Liver (tissue), 9 donors: ENCODE results near the gene DMD. TPM values are rescaled to one million over a fixed set of nuclear protein-coding genes. Genes with fewer than 3 reads are reported as not detected.

Source experiments
- DNase-seq: peaks from one replicate; pipeline ENCODE4 v3.0.0-alpha.2; 2017; ENCODE audit warnings: low spot score
- H3K27ac ChIP-seq, 2 donors: one replicate each; pipeline ENCODE4 v1.7.0; 2013; ENCODE audit warnings: inconsistent platforms in 2 of 2, low read length in 2 of 2, control low read depth in 1 of 2, low read depth in 1 of 2, mild to moderate bottlenecking in 1 of 2
- H3K27me3 ChIP-seq, 4 donors: one replicate each; pipeline versions ENCODE4 v1.6.1 to v1.7.0; 2013; ENCODE audit warnings: low read length in 3 of 4, inconsistent platforms in 1 of 4, mild to moderate bottlenecking in 1 of 4, moderate library complexity in 1 of 4; ENCODE audit not compliant: control insufficient read depth in 4 of 4, insufficient read depth in 4 of 4
- H3K36me3 ChIP-seq, 4 donors: one replicate each; pipeline versions ENCODE4 v1.6.1 to v1.7.0; 2013; ENCODE audit warnings: low read length in 3 of 4, mild to moderate bottlenecking in 3 of 4, low read depth in 1 of 4, moderate library complexity in 1 of 4; ENCODE audit not compliant: control insufficient read depth in 4 of 4, insufficient read depth in 3 of 4
- H3K4me1 ChIP-seq, 4 donors: one replicate each; pipeline versions ENCODE4 v1.6.1 to v1.7.0; 2013; ENCODE audit warnings: low read length in 3 of 4, mild to moderate bottlenecking in 3 of 4, moderate library complexity in 1 of 4; ENCODE audit not compliant: control insufficient read depth in 4 of 4, insufficient read depth in 4 of 4
- H3K4me3 ChIP-seq, 3 donors: one replicate each; pipeline versions ENCODE4 v1.6.1 to v1.7.0; 2013; ENCODE audit warnings: low read length in 3 of 3, control low read depth in 1 of 3, low read depth in 1 of 3, mild to moderate bottlenecking in 1 of 3
- H3K9ac ChIP-seq, 2 donors: one replicate each; pipeline ENCODE4 v1.7.0; 2013; ENCODE audit warnings: low read length in 2 of 2, mild to moderate bottlenecking in 2 of 2, moderate library complexity in 2 of 2, control low read depth in 1 of 2, low read depth in 1 of 2
- H3K9me3 ChIP-seq, 4 donors: one replicate each; pipeline versions ENCODE4 v1.6.1 to v1.7.0; 2013; ENCODE audit warnings: low read length in 3 of 4; ENCODE audit not compliant: control insufficient read depth in 4 of 4
- EGR1 ChIP-seq, 2 donors: IDR thresholded peaks; 2 replicates each; pipeline ENCODE4 v1.6.1; 2016 to 2018; ENCODE audit warnings: antibody characterized with exemption in 2 of 2, low read depth in 2 of 2
- FOXA1 ChIP-seq: IDR thresholded peaks from 2 replicates; pipeline ENCODE4 v1.6.1; 2016; ENCODE audit warnings: antibody characterized with exemption
- FOXA2 ChIP-seq: IDR thresholded peaks from 2 replicates; pipeline ENCODE4 v1.6.1; 2016; ENCODE audit warnings: antibody characterized with exemption
- GABPA ChIP-seq, 2 donors: IDR thresholded peaks in 1 of 2; conservative IDR thresholded peaks in 1 of 2; 2 replicates each; pipeline ENCODE4 v1.6.1; 2016; ENCODE audit warnings: antibody characterized with exemption in 2 of 2, mild to moderate bottlenecking in 1 of 2, moderate library complexity in 1 of 2
- HNF4A ChIP-seq, 2 donors: conservative IDR thresholded peaks; 2 replicates each; pipeline ENCODE4 v1.6.1; 2016; ENCODE audit warnings: antibody characterized with exemption in 2 of 2, mild to moderate bottlenecking in 2 of 2
- HNF4G ChIP-seq: IDR thresholded peaks from 2 replicates; pipeline ENCODE4 v1.6.1; 2016; ENCODE audit warnings: antibody characterized with exemption
- JUND ChIP-seq, 2 donors: IDR thresholded peaks; 2 replicates each; pipeline ENCODE4 v1.6.1; 2016; ENCODE audit warnings: antibody characterized with exemption in 2 of 2
- NR2F2 ChIP-seq: IDR thresholded peaks from 2 replicates; pipeline ENCODE4 v1.6.1; 2016; ENCODE audit warnings: antibody characterized with exemption
- RAD21 ChIP-seq, 2 donors: IDR thresholded peaks; 2 replicates each; pipeline ENCODE4 v1.6.1; 2016; ENCODE audit warnings: antibody characterized with exemption in 2 of 2, mild to moderate bottlenecking in 2 of 2
- RXRA ChIP-seq, 2 donors: IDR thresholded peaks; 2 replicates each; pipeline ENCODE4 v1.6.1; 2017 to 2018; ENCODE audit warnings: antibody characterized with exemption in 2 of 2, mild to moderate bottlenecking in 1 of 2
- SP1 ChIP-seq: IDR thresholded peaks from 2 replicates; pipeline ENCODE4 v1.6.1; 2018; ENCODE audit warnings: antibody characterized with exemption, mild to moderate bottlenecking
- TAF1 ChIP-seq: conservative IDR thresholded peaks from 2 replicates; pipeline ENCODE4 v1.6.1; 2016; ENCODE audit warnings: antibody characterized with exemption, mild to moderate bottlenecking
- YY1 ChIP-seq: IDR thresholded peaks from 2 replicates; pipeline ENCODE4 v1.6.1; 2016; ENCODE audit warnings: antibody characterized with exemption, mild to moderate bottlenecking
- WGBS: extraction: QIAGEN DNeasy Blood & Tissue Kit; methylation state at CpG from one replicate; pipeline ENCODE4 v1.1.7; 2013; 5-methylcytosine and 5-hydroxymethylcytosine counted together
- polyA plus RNA-seq, 2 donors: library from polyadenylated mRNA; stranded (reverse) in 1 of 2; unstranded in 1 of 2; fragments of 200-250 nt in 1 of 2; fragments of >200 nt in 1 of 2; fragmentation: Nextera tagmentation in 1 of 2; extraction: Ambion mirVana in 1 of 2; gene quantifications; one replicate each; pipeline versions ENCODE4 v1.2.1 to v1.2.3, GENCODE V29; 2013 to 2015
- total RNA-seq, 2 donors: library from RNA; depleted of rRNA; stranded (reverse); fragments of >200 nt; gene quantifications; one replicate each; pipeline ENCODE4 v1.2.3, GENCODE V29; 2014
- TF ChIP-seq, protein P1 (sequence below): IDR thresholded peaks from 2 replicates; pipeline ENCODE4 v1.6.1; 2016; ENCODE audit warnings: antibody characterized with exemption
- TF ChIP-seq, protein P2 (sequence below): IDR thresholded peaks from 2 replicates; pipeline ENCODE4 v1.6.1; 2016; ENCODE audit warnings: antibody characterized with exemption
- TF ChIP-seq, protein P3 (sequence below): fragments of 150-350 bp; IDR thresholded peaks from 2 replicates; pipeline ENCODE4 v1.5.1; 2017; ENCODE audit warnings: improper control_type of control experiment, low read depth, low read length; ENCODE audit not compliant: missing input control
- TF ChIP-seq, protein P4 (sequence below): IDR thresholded peaks from 2 replicates; pipeline ENCODE4 v1.6.1; 2016; ENCODE audit warnings: antibody characterized with exemption
- TF ChIP-seq, protein P5 (sequence below): IDR thresholded peaks from 2 replicates; pipeline ENCODE4 v1.6.1; 2016; ENCODE audit warnings: antibody characterized with exemption, mild to moderate bottlenecking
- donor health status: healthy.
- donor health status: healthy.
- donor health status: healthy.
- donor health status: healthy.
- donor health status: healthy.

DMD gene
- total and polyA plus RNA-seq, 4 donors = 14.6 to 61.9 (median 23.9) TPM

DNA sequence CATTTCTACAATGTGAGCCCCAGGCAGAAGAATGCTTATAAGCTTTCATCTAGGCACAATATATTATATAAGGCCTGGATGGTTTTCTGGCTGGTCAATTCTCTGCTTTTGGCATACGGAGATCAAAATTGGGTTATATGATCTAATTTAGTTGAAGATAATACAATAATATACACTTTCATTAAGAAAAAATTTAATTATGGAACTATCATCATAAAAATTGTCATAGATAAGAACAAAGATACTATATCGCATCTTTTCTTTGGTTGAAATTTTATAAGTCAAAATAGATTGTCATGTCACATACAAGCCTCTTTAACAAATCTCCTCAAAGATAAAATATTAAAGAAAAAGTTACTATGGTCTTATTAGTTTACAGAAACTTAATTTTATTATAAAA lies 17.1 kb downstream of the DMD start:
- H3K4me3 ChIP-seq = no peak overlapping the region
- no peaks in the 10 kb centered on the region for H3K27me3 ChIP-seq
- H3K36me3 ChIP-seq = no peaks in the 10 kb centered on the region
- TF ChIP-seq HNF4G (no peak), TAF1 (no peak), FOXA2 (no peak), GABPA (IDR thresholded peaks at IDR 0.05 in 1 of 2, conservative IDR thresholded peaks at IDR 0.05 in 1 of 2) (no peak), SP1 (no peak), YY1 (no peak), RXRA (IDR thresholded peaks at IDR 0.05) (no peak), HNF4A (conservative IDR thresholded peaks at IDR 0.05) (no peak), EGR1 (IDR thresholded peaks at IDR 0.05; ENCODE audit: low read depth in 2 of 2) (no peak), RAD21 (IDR thresholded peaks at IDR 0.05) (no peak), NR2F2 (no peak)
- TF ChIP-seq, protein P1, sequence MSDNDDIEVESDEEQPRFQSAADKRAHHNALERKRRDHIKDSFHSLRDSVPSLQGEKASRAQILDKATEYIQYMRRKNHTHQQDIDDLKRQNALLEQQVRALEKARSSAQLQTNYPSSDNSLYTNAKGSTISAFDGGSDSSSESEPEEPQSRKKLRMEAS = no peak
- TF ChIP-seq, protein P2, sequence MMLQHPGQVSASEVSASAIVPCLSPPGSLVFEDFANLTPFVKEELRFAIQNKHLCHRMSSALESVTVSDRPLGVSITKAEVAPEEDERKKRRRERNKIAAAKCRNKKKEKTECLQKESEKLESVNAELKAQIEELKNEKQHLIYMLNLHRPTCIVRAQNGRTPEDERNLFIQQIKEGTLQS = no peak
- TF ChIP-seq, protein P3, sequence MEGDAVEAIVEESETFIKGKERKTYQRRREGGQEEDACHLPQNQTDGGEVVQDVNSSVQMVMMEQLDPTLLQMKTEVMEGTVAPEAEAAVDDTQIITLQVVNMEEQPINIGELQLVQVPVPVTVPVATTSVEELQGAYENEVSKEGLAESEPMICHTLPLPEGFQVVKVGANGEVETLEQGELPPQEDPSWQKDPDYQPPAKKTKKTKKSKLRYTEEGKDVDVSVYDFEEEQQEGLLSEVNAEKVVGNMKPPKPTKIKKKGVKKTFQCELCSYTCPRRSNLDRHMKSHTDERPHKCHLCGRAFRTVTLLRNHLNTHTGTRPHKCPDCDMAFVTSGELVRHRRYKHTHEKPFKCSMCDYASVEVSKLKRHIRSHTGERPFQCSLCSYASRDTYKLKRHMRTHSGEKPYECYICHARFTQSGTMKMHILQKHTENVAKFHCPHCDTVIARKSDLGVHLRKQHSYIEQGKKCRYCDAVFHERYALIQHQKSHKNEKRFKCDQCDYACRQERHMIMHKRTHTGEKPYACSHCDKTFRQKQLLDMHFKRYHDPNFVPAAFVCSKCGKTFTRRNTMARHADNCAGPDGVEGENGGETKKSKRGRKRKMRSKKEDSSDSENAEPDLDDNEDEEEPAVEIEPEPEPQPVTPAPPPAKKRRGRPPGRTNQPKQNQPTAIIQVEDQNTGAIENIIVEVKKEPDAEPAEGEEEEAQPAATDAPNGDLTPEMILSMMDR = no peak
- TF ChIP-seq, protein P4, sequence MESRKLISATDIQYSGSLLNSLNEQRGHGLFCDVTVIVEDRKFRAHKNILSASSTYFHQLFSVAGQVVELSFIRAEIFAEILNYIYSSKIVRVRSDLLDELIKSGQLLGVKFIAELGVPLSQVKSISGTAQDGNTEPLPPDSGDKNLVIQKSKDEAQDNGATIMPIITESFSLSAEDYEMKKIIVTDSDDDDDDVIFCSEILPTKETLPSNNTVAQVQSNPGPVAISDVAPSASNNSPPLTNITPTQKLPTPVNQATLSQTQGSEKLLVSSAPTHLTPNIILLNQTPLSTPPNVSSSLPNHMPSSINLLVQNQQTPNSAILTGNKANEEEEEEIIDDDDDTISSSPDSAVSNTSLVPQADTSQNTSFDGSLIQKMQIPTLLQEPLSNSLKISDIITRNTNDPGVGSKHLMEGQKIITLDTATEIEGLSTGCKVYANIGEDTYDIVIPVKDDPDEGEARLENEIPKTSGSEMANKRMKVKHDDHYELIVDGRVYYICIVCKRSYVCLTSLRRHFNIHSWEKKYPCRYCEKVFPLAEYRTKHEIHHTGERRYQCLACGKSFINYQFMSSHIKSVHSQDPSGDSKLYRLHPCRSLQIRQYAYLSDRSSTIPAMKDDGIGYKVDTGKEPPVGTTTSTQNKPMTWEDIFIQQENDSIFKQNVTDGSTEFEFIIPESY = no peak
- TF ChIP-seq, protein P5, sequence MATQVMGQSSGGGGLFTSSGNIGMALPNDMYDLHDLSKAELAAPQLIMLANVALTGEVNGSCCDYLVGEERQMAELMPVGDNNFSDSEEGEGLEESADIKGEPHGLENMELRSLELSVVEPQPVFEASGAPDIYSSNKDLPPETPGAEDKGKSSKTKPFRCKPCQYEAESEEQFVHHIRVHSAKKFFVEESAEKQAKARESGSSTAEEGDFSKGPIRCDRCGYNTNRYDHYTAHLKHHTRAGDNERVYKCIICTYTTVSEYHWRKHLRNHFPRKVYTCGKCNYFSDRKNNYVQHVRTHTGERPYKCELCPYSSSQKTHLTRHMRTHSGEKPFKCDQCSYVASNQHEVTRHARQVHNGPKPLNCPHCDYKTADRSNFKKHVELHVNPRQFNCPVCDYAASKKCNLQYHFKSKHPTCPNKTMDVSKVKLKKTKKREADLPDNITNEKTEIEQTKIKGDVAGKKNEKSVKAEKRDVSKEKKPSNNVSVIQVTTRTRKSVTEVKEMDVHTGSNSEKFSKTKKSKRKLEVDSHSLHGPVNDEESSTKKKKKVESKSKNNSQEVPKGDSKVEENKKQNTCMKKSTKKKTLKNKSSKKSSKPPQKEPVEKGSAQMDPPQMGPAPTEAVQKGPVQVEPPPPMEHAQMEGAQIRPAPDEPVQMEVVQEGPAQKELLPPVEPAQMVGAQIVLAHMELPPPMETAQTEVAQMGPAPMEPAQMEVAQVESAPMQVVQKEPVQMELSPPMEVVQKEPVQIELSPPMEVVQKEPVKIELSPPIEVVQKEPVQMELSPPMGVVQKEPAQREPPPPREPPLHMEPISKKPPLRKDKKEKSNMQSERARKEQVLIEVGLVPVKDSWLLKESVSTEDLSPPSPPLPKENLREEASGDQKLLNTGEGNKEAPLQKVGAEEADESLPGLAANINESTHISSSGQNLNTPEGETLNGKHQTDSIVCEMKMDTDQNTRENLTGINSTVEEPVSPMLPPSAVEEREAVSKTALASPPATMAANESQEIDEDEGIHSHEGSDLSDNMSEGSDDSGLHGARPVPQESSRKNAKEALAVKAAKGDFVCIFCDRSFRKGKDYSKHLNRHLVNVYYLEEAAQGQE = no peak
- WGBS = 88% methylated on average over 2 of the region's 2 CpGs
- H3K27ac ChIP-seq = no peak overlapping the region
- H3K9ac ChIP-seq = no peak overlapping the region
- H3K4me1 ChIP-seq = no peaks in the 10 kb centered on the region
- no peak for DNase-seq
- H3K9me3 ChIP-seq = no peaks in the 10 kb centered on the region

DNA sequence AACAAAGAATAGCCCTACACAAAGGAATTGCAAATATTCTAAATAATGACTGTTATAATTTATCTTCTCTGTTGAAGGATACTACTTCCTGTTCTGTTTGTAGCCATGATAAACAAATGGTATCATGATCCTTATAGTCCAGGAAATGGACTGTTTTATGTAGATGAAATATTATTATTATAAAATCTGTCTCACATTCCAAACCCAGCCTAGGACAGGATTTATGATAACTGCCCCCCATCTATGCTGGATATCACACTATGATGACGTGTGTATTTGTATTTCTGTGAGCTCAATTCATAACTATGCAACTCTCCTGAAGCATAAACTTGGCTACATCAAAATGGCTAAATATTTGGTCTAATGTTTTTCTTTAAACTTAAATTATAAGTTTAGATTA lies 21.3 kb downstream of the DMD start:
- Histone ChIP-seq H3K4me1 (no peaks in the 10 kb centered on the region), H3K27me3 (no peaks in the 10 kb centered on the region), H3K9me3 (no peaks in the 10 kb centered on the region), H3K4me3 (no peak overlapping the region), H3K27ac (no peak overlapping the region), H3K9ac (no peak overlapping the region), H3K36me3 (no peaks in the 10 kb centered on the region)
- 69% methylated on average over 1 of the region's 1 CpG for WGBS
- TF ChIP-seq EGR1 (IDR thresholded peaks at IDR 0.05; ENCODE audit: low read depth in 2 of 2) (no peak), JUND (IDR thresholded peaks at IDR 0.05) (no peak), NR2F2 (no peak), SP1 (no peak), GABPA (IDR thresholded peaks at IDR 0.05 in 1 of 2, conservative IDR thresholded peaks at IDR 0.05 in 1 of 2) (no peak), RAD21 (IDR thresholded peaks at IDR 0.05) (no peak), HNF4A (conservative IDR thresholded peaks at IDR 0.05) (no peak), FOXA1 (no peak), TAF1 (no peak), FOXA2 (no peak), HNF4G (no peak)
- TF ChIP-seq, protein P3 = no peak
- TF ChIP-seq, protein P1 = no peak
- TF ChIP-seq, protein P4 = no peak
- DNase-seq = no peak
